Sigmoid colon (tissue), 4 donors: ENCODE results near the gene OR5B17.

Experiments
- POLR2A ChIP-seq, 2 donors: fragments of 450-650 bp; IDR thresholded peaks; one replicate each; pipeline ENCODE4 v1.6.1; 2016; ENCODE audit warnings: antibody characterized with exemption in 2 of 2, mild to moderate bottlenecking in 2 of 2, moderate library complexity in 2 of 2
- POLR2AphosphoS5 ChIP-seq, 4 donors: sonication (generic); formaldehyde crosslinking; IDR thresholded peaks; one replicate each; pipeline ENCODE4 v1.6.1; 2017; ENCODE audit warnings: antibody characterized with exemption in 4 of 4
- TF ChIP-seq, protein P1 (sequence below), 4 experiments: fragments of 450-650 bp in 3 of 4; fragments of 200-600 bp in 1 of 4; IDR thresholded peaks; one replicate each; pipeline ENCODE4 v1.5.1; 2016 to 2019; ENCODE audit warnings: antibody characterized with exemption in 4 of 4, mild to moderate bottlenecking in 3 of 4, moderate library complexity in 2 of 4

GRCh38 chr11:58345204-58345603 lies 13.7 kb downstream of the OR5B17 start:
- TF ChIP-seq, protein P1, sequence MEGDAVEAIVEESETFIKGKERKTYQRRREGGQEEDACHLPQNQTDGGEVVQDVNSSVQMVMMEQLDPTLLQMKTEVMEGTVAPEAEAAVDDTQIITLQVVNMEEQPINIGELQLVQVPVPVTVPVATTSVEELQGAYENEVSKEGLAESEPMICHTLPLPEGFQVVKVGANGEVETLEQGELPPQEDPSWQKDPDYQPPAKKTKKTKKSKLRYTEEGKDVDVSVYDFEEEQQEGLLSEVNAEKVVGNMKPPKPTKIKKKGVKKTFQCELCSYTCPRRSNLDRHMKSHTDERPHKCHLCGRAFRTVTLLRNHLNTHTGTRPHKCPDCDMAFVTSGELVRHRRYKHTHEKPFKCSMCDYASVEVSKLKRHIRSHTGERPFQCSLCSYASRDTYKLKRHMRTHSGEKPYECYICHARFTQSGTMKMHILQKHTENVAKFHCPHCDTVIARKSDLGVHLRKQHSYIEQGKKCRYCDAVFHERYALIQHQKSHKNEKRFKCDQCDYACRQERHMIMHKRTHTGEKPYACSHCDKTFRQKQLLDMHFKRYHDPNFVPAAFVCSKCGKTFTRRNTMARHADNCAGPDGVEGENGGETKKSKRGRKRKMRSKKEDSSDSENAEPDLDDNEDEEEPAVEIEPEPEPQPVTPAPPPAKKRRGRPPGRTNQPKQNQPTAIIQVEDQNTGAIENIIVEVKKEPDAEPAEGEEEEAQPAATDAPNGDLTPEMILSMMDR (IDR thresholded peaks at IDR 0.05): no peak
- TF ChIP-seq POLR2AphosphoS5 (IDR thresholded peaks at IDR 0.05) (no peak), POLR2A (IDR thresholded peaks at IDR 0.05) (no peak)
